ENCODE measurements around the gene OAT. TPM values are rescaled to one million over a fixed set of nuclear protein-coding genes. Genes with fewer than 3 reads are reported as not detected.

Gene OAT
- total and polyA plus RNA-seq, 2 donors (not counting 3 experiments of a cell fraction or from before 2014, with no cell fraction given) = 69.9 to 90.8 TPM

DNA sequence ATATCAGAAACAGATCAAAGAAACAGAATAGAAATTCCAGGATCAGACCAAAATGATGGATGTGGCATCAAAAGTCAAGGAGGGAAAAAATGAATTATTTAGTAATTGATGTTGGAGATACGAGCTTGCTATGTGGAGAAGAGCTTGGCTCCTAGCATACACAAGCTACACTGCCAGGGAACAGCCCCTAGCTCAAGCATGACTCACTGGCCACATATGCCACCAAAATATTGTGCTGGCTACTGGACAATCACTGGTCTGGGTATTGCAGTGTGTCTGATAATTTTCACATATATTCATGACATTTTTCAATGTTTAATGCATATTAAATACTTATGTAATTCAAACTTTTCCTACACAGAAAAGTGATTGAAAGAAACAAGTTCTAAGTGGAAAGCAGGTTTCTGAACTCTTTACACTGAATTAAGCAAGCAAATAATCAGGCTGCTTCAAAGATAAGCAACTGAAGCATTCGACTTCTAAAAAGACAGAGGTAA lies 59.3 kb downstream of the OAT start:
- Histone ChIP-seq H3K4me3 (replicated peaks in 1 of 3; ENCODE audit: insufficient read depth in 1 of 3, low read depth in 1 of 3, low read length in 3 of 3) (no peak overlapping the region), H3K4me2 (ENCODE audit: insufficient read depth, low read length) (no peak overlapping the region), H3K9me1 (replicated peaks; ENCODE audit: control insufficient read depth, extremely low read depth, insufficient read depth, low read length) (no peaks in the 10 kb centered on the region), H3K27ac (ENCODE audit: insufficient read depth, low read depth, low read length) (no peak overlapping the region), H3K4me1 (ENCODE audit: control insufficient read depth, extremely low read depth, insufficient read depth, low read length) (peaks cover 7% of the 10 kb centered on the region), H3K36me3 (ENCODE audit: control insufficient read depth in 2 of 2, extremely low read depth in 1 of 2, insufficient read depth in 2 of 2, low read length in 2 of 2) (no peaks in the 10 kb centered on the region), H3K79me2 (ENCODE audit: control insufficient read depth, insufficient read depth, low read length) (no peaks in the 10 kb centered on the region), H4K20me1 (replicated peaks; ENCODE audit: control insufficient read depth, extremely low read depth, insufficient read depth, low read length) (no peaks in the 10 kb centered on the region), H3K27me3 (ENCODE audit: control insufficient read depth in 2 of 2, insufficient read depth in 2 of 2, low read length in 2 of 2) (no peaks in the 10 kb centered on the region), H2AFZ (ENCODE audit: low read depth, low read length) (no peak overlapping the region), H3K9ac (replicated peaks; ENCODE audit: extremely low read depth, insufficient read depth, low read length) (no peak overlapping the region), H3K9me3 (replicated peaks; ENCODE audit: control insufficient read depth, insufficient read depth, low read length) (no peaks in the 10 kb centered on the region)
- CTCF ChIA-PET = interaction anchor here (1.0 to 1.1 kb wide), 2 partner anchors 30 to 365 kb away, joined by 5 to 6 read pairs; no protein-coding TSS in a partner anchor
- no peak for FAIRE-seq
- POLR2A ChIA-PET = no interaction called here
- DNase-seq (ENCODE audit: low read depth, low spot score) = no peak
- dilution Hi-C loops (cut with MboI; ENCODE audit: extremely low pct_ligation_motif_present, low sequenced_read_pairs) = no loop called here
- intact Hi-C loops (cut with micrococcal nuclease) = no loop called here
- BruUV-seq (replicated peaks) = no TSS peak
- TF ChIP-seq POLR2A (IDR thresholded peaks at IDR 0.05; ENCODE audit: low read depth, low read length) (no peak), GATA2 (IDR thresholded peaks at IDR 0.05; ENCODE audit: insufficient read depth, insufficient read length, low read depth, low read length) (no peak)

GRCh38 chr10:124357561-124357885 lies 61.2 kb downstream of the OAT start:
- BruUV-seq (replicated peaks) = no TSS peak
- dilution Hi-C loops (cut with MboI; ENCODE audit: extremely low pct_ligation_motif_present, low sequenced_read_pairs) = no loop called here

More at GRCh38 chr10:124357561-124357885, 61.2 kb downstream of the OAT start:
- H4K20me1 ChIP-seq (replicated peaks; ENCODE audit: control insufficient read depth, extremely low read depth, insufficient read depth, low read length) = no peaks in the 10 kb centered on the region
- H3K36me3 ChIP-seq (ENCODE audit: control insufficient read depth in 2 of 2, extremely low read depth in 1 of 2, insufficient read depth in 2 of 2, low read length in 2 of 2) = no peaks in the 10 kb centered on the region
- TF ChIP-seq POLR2A (IDR thresholded peaks at IDR 0.05; ENCODE audit: low read depth, low read length) (no peak), MYC (IDR thresholded peaks at IDR 0.05; ENCODE audit: low read depth, low read length) (no peak), EZH2 (IDR thresholded peaks at IDR 0.05; ENCODE audit: borderline replicate concordance, low read depth, low read length, severe bottlenecking) (no peak), POLR2AphosphoS5 (IDR thresholded peaks at IDR 0.05; ENCODE audit: insufficient read depth, low read depth, low read length) (no peak), GATA2 (IDR thresholded peaks at IDR 0.05; ENCODE audit: insufficient read depth, insufficient read length, low read depth, low read length) (no peak), CTCF (IDR thresholded peaks at IDR 0.05; ENCODE audit: extremely low read depth in 1 of 2, insufficient read depth in 1 of 2, low read depth in 1 of 2, low read length in 2 of 2) (no peak), FOS (IDR thresholded peaks at IDR 0.05; ENCODE audit: borderline replicate concordance, insufficient read depth, low read length) (no peak), MAX (IDR thresholded peaks at IDR 0.05; ENCODE audit: insufficient read depth, insufficient read length) (no peak), JUN (IDR thresholded peaks at IDR 0.05; ENCODE audit: borderline replicate concordance, insufficient read depth, insufficient read length, low read depth) (no peak)
- ChIA-PET CTCF (interaction anchor here (1.1 to 2.3 kb wide), 3 partner anchors 10 to 363 kb away, joined by 4 to 8 read pairs (median 4); no protein-coding TSS in a partner anchor), POLR2A (no interaction called here)
- DNase-seq (ENCODE audit: low read depth, low spot score) (no peak), FAIRE-seq (no peak)
- no peaks in the 10 kb centered on the region for H3K27me3 ChIP-seq (ENCODE audit: control insufficient read depth in 2 of 2, insufficient read depth in 2 of 2, low read length in 2 of 2)
- H3K79me2 ChIP-seq (ENCODE audit: control insufficient read depth, insufficient read depth, low read length) = no peaks in the 10 kb centered on the region
- peaks cover 7% of the 10 kb centered on the region for H3K4me1 ChIP-seq (ENCODE audit: control insufficient read depth, extremely low read depth, insufficient read depth, low read length)
- H3K9ac ChIP-seq (replicated peaks; ENCODE audit: extremely low read depth, insufficient read depth, low read length) = no peak overlapping the region
- intact Hi-C loops (cut with micrococcal nuclease) = no loop called here
- no peaks in the 10 kb centered on the region for H3K9me3 ChIP-seq (replicated peaks; ENCODE audit: control insufficient read depth, insufficient read depth, low read length)
- no peak overlapping the region for H3K27ac ChIP-seq (ENCODE audit: insufficient read depth, low read depth, low read length)
- no peak overlapping the region for H2AFZ ChIP-seq (ENCODE audit: low read depth, low read length)
- H3K9me1 ChIP-seq (replicated peaks; ENCODE audit: control insufficient read depth, extremely low read depth, insufficient read depth, low read length) = no peaks in the 10 kb centered on the region
- H3K4me2 ChIP-seq (ENCODE audit: insufficient read depth, low read length) = no peak overlapping the region
- no peak overlapping the region for H3K4me3 ChIP-seq (replicated peaks in 1 of 3; ENCODE audit: insufficient read depth in 1 of 3, low read depth in 1 of 3, low read length in 3 of 3)
